Neuronal stem cell (in vitro differentiated cells): ENCODE results near the gene PKP2.

Source experiments
- DNase-seq: peaks from one replicate; pipeline ENCODE4 v3.0.0-alpha.2; 2013; ENCODE audit warnings: low spot score
- H2AFZ ChIP-seq: one replicate; pipeline ENCODE4 v1.6.1; 2013; ENCODE audit warnings: mild to moderate bottlenecking, low read length, inconsistent platforms
- H2AK5ac ChIP-seq: 2 replicates; pipeline ENCODE4 v1.6.1; 2013; ENCODE audit warnings: low read depth, mild to moderate bottlenecking, inconsistent platforms, low read length, moderate library complexity, mixed read lengths
- H2BK120ac ChIP-seq: 2 replicates; pipeline ENCODE4 v1.6.1; 2013; ENCODE audit warnings: low read depth, mild to moderate bottlenecking, inconsistent platforms, low read length, moderate library complexity, mixed read lengths
- H2BK12ac ChIP-seq: one replicate; pipeline ENCODE4 v1.6.1; 2013; ENCODE audit warnings: low read length, inconsistent platforms
- H2BK15ac ChIP-seq: 2 replicates; pipeline ENCODE4 v1.6.1; 2013; ENCODE audit warnings: mild to moderate bottlenecking, low read length, inconsistent platforms, mixed read lengths
- H2BK5ac ChIP-seq: one replicate; pipeline ENCODE4 v1.6.1; 2013; ENCODE audit warnings: inconsistent platforms, mild to moderate bottlenecking, low read length, moderate library complexity
- H3K14ac ChIP-seq: one replicate; pipeline ENCODE4 v1.6.1; 2013; ENCODE audit warnings: low read length, inconsistent platforms
- H3K18ac ChIP-seq: 2 replicates; pipeline ENCODE4 v1.6.1; 2013; ENCODE audit warnings: low read length, inconsistent platforms
- H3K23ac ChIP-seq: 2 replicates; pipeline ENCODE4 v1.6.1; 2013; ENCODE audit warnings: low read depth, mild to moderate bottlenecking, mixed read lengths, low read length, inconsistent platforms; ENCODE audit not compliant: poor library complexity
- H3K27ac ChIP-seq: replicated peaks from 3 replicates; pipeline ENCODE4 v1.5.1; 2013; ENCODE audit warnings: low read length, inconsistent platforms
- H3K27me3 ChIP-seq, 3 experiments: 2 replicates each; pipeline ENCODE4 v1.6.1; 2013; ENCODE audit warnings: low read length in 3 of 3, mild to moderate bottlenecking in 2 of 3, inconsistent platforms in 1 of 3, low read depth in 1 of 3, mixed read lengths in 1 of 3, moderate library complexity in 1 of 3; ENCODE audit not compliant: control insufficient read depth in 3 of 3, insufficient read depth in 3 of 3
- H3K36me3 ChIP-seq, 2 donors: replicated peaks in 1 of 2; 2 replicates each; pipeline ENCODE4 v1.6.1; 2013; ENCODE audit warnings: low read length in 2 of 2; ENCODE audit not compliant: control insufficient read depth in 2 of 2, insufficient read depth in 2 of 2
- H3K4ac ChIP-seq: 2 replicates; pipeline ENCODE4 v1.6.1; 2013; ENCODE audit warnings: inconsistent platforms, mild to moderate bottlenecking, low read length, moderate library complexity
- H3K4me1 ChIP-seq, 2 donors: 1 replicate in 1 of 2; 2 replicates in 1 of 2; pipeline ENCODE4 v1.6.1; 2013; ENCODE audit warnings: low read length in 2 of 2, low read depth in 1 of 2; ENCODE audit not compliant: control insufficient read depth in 2 of 2, insufficient read depth in 1 of 2
- H3K4me2 ChIP-seq: one replicate; pipeline ENCODE4 v1.6.1; 2013; ENCODE audit warnings: mild to moderate bottlenecking, low read length, inconsistent platforms; ENCODE audit not compliant: insufficient read depth, poor library complexity, severe bottlenecking
- H3K4me3 ChIP-seq, 2 donors: 2 replicates each; pipeline ENCODE4 v1.5.1; 2013; ENCODE audit warnings: low read length in 2 of 2, mild to moderate bottlenecking in 2 of 2, inconsistent platforms in 1 of 2, moderate library complexity in 1 of 2
- H3K79me1 ChIP-seq: one replicate; pipeline ENCODE4 v1.6.1; 2013; ENCODE audit warnings: low read depth, mild to moderate bottlenecking, inconsistent platforms, low read length, moderate library complexity
- H3K9ac ChIP-seq: one replicate; pipeline ENCODE4 v1.6.1; 2013; ENCODE audit warnings: mild to moderate bottlenecking, low read depth, low read length, inconsistent platforms; ENCODE audit not compliant: poor library complexity
- H3K9me3 ChIP-seq, 2 donors: replicated peaks in 1 of 2; 2 replicates each; pipeline versions ENCODE3 to v1.6.1; 2013; ENCODE audit warnings: low read length in 2 of 2, mild to moderate bottlenecking in 2 of 2, inconsistent platforms in 1 of 2, low read depth in 1 of 2, mixed read lengths in 1 of 2, moderate library complexity in 1 of 2; ENCODE audit not compliant: control insufficient read depth in 2 of 2, insufficient read depth in 1 of 2
- H4K8ac ChIP-seq: one replicate; pipeline ENCODE4 v1.6.1; 2013; ENCODE audit warnings: low read depth, mild to moderate bottlenecking, inconsistent platforms, low read length, moderate library complexity
- H4K91ac ChIP-seq: one replicate; pipeline ENCODE4 v1.6.1; 2013; ENCODE audit warnings: low read length, low read depth, mild to moderate bottlenecking, inconsistent platforms; ENCODE audit not compliant: poor library complexity
- WGBS, 2 donors: extraction: QIAGEN DNeasy Blood & Tissue Kit; methylation state at CpG; one replicate each; pipeline ENCODE4 v1.1.7; 2013; ENCODE audit warnings: missing lambda C conversion rate in 2 of 2, mixed read lengths in 1 of 2; ENCODE audit not compliant: insufficient read length in 2 of 2, insufficient replicate concordance in 1 of 2; ENCODE audit errors: extremely low coverage in 2 of 2; 5-methylcytosine and 5-hydroxymethylcytosine counted together

PKP2 gene

DNA sequence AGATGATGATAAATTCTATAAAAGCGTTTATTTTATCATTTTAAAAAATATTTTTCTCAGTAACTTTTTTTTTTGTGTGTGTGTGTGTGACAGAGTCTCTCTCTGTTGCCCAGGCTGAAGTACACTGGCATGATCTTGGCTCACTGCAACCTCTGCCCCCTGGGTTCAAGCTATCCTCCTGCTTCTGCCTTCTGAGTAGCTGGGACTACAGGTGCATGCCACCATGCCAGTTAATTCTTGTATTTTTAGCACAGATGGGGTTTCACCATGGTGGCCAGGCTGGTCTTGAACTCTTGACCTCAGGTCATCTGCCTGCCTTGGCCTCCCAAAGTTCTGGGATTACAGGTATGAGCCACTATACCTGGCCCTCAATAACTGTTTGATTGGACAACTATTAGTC is 37.2 kb downstream of the PKP2 start:
- Histone ChIP-seq H3K9me3 (no peaks in the 10 kb centered on the region), H2BK5ac (no peak overlapping the region), H3K18ac (no peak overlapping the region), H2AK5ac (no peak overlapping the region), H3K27ac (no peak overlapping the region), H2BK12ac (no peak overlapping the region), H3K27me3 (no peaks in the 10 kb centered on the region), H4K91ac (no peak overlapping the region), H3K36me3 (no peaks in the 10 kb centered on the region), H3K4me2 (no peak overlapping the region), H2BK15ac (no peak overlapping the region), H4K8ac (no peak overlapping the region), H2AFZ (no peak overlapping the region), H3K4me1 (no peaks in the 10 kb centered on the region), H3K9ac (no peak overlapping the region), H3K79me1 (no peaks in the 10 kb centered on the region), H3K4me3 (no peak overlapping the region), H3K14ac (no peak overlapping the region), H3K23ac (no peak overlapping the region), H2BK120ac (no peak overlapping the region), H3K4ac (no peak overlapping the region)
- no CpG with 5 or more reads among the region's 1 CpG for WGBS, 2 donors
- no peak for DNase-seq

DNA sequence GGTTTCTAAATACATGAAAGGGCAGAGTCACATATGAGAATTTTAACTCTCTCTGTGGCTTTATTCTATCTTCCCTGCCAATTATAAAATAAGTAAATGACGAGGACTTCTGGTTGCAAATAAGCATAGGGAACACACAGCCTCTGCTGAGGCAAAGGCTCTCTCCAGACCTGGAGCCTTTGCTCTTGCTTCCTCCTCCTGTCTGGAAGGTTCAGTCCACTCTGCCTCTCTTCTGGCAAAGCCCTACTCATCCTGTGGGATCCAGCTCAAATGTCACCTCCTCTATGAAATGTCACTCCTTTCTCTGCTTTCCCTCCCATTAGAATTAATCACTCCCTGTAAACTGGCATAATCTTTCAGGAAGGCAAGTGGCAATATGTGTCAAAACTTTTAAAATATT is 41.9 kb downstream of the PKP2 start:
- Histone ChIP-seq H2BK12ac (no peak overlapping the region), H3K9me3 (no peaks in the 10 kb centered on the region), H2AK5ac (no peak overlapping the region), H3K4me2 (no peak overlapping the region), H3K9ac (no peak overlapping the region), H3K4ac (no peak overlapping the region), H3K27ac (no peak overlapping the region), H3K36me3 (no peaks in the 10 kb centered on the region), H3K27me3 (no peaks in the 10 kb centered on the region), H3K4me3 (no peak overlapping the region), H3K79me1 (no peaks in the 10 kb centered on the region), H3K18ac (no peak overlapping the region), H2BK120ac (no peak overlapping the region), H2AFZ (no peak overlapping the region), H3K14ac (no peak overlapping the region), H3K4me1 (no peaks in the 10 kb centered on the region), H2BK15ac (no peak overlapping the region), H4K8ac (no peak overlapping the region), H3K23ac (no peak overlapping the region), H4K91ac (no peak overlapping the region), H2BK5ac (no peak overlapping the region)
- no CpG with 5 or more reads among the region's 1 CpG for WGBS, 2 donors
- DNase-seq = no peak

- Histone ChIP-seq H3K27ac (no peak overlapping the region), H2AK5ac (no peak overlapping the region), H2BK12ac (no peak overlapping the region), H3K23ac (no peak overlapping the region), H3K9ac (no peak overlapping the region), H3K18ac (no peak overlapping the region), H4K91ac (no peak overlapping the region), H3K4ac (no peak overlapping the region), H3K4me3 (no peak overlapping the region), H3K79me1 (no peaks in the 10 kb centered on the region), H3K4me1 (no peaks in the 10 kb centered on the region), H3K36me3 (no peaks in the 10 kb centered on the region), H3K4me2 (no peak overlapping the region), H2BK15ac (no peak overlapping the region), H3K14ac (no peak overlapping the region), H3K27me3 (no peaks in the 10 kb centered on the region), H4K8ac (no peak overlapping the region), H2BK5ac (no peak overlapping the region), H3K9me3 (no peaks in the 10 kb centered on the region), H2AFZ (no peak overlapping the region), H2BK120ac (no peak overlapping the region)
- whole genome bisulfite sequencing, 2 donors = no CpG with 5 or more reads among the region's 4 CpGs
- DNase-seq = no peak
Measured at GRCh38 chr12:32854097-32854496, 42.5 kb downstream of the PKP2 start.

GRCh38 chr12:32847287-32847686 is 49.3 kb downstream of the PKP2 start:
- no peak overlapping the region for H2AFZ ChIP-seq
- no peaks in the 10 kb centered on the region for H3K36me3 ChIP-seq
- no peak overlapping the region for H2BK15ac ChIP-seq
- WGBS, 2 donors = no CpG with 5 or more reads among the region's 6 CpGs
- H2AK5ac ChIP-seq = no peak overlapping the region
- H4K8ac ChIP-seq = no peak overlapping the region
- no peak overlapping the region for H3K4me3 ChIP-seq
- no peak overlapping the region for H3K23ac ChIP-seq
- no peak overlapping the region for H3K4ac ChIP-seq
- H3K9me3 ChIP-seq = no peaks in the 10 kb centered on the region
- H4K91ac ChIP-seq = no peak overlapping the region
- no peak for DNase-seq
- no peaks in the 10 kb centered on the region for H3K79me1 ChIP-seq
- H3K27ac ChIP-seq = no peak overlapping the region
- no peak overlapping the region for H3K9ac ChIP-seq
- H2BK120ac ChIP-seq = no peak overlapping the region
- no peak overlapping the region for H3K4me2 ChIP-seq
- peaks cover 2 to 4% of the 10 kb centered on the region in 2 donors for H3K4me1 ChIP-seq
- no peak overlapping the region for H2BK12ac ChIP-seq
- no peaks in the 10 kb centered on the region for H3K27me3 ChIP-seq
- no peak overlapping the region for H3K18ac ChIP-seq
- no peak overlapping the region for H2BK5ac ChIP-seq
- no peak overlapping the region for H3K14ac ChIP-seq
